ENCODE measurements around the gene SLC7A5.

Gene SLC7A5

DNA sequence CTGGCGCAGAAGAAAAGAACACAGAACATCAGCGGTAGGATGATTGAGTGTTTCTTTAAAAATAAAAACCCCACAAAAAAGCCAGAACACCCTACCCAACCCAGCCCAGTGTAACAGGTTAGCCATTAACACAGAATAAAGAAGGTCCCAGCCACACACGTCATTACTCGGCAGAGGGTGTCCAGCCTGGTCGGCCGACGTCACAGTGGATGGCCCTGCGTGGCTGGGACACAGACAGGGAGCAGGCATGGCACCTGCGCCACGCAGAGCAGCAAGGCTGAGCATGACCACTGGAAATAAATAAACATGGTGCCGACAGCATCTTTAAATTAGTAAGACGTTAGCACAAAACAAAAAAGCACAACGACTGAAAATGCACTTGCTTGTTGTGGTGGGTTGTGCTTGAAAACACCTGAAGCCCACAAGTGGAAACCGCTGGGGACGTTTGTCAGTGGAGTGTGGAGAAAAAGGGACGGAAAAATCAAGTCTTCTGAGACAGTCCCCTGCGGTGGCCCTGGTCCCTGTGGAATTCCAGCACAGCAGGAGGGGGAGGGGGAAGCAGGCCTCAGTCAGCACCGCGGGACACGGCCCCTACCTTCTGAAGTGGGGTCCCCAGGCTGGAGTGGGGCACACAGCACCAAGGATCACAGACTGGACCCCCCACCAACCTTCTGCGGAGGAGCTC lies 39.2 kb downstream of the SLC7A5 start:
- H3K4me2 ChIP-seq (ENCODE audit: low read depth, low read length, poor library complexity, severe bottlenecking) = no peak overlapping the region
- TF ChIP-seq, protein P1, sequence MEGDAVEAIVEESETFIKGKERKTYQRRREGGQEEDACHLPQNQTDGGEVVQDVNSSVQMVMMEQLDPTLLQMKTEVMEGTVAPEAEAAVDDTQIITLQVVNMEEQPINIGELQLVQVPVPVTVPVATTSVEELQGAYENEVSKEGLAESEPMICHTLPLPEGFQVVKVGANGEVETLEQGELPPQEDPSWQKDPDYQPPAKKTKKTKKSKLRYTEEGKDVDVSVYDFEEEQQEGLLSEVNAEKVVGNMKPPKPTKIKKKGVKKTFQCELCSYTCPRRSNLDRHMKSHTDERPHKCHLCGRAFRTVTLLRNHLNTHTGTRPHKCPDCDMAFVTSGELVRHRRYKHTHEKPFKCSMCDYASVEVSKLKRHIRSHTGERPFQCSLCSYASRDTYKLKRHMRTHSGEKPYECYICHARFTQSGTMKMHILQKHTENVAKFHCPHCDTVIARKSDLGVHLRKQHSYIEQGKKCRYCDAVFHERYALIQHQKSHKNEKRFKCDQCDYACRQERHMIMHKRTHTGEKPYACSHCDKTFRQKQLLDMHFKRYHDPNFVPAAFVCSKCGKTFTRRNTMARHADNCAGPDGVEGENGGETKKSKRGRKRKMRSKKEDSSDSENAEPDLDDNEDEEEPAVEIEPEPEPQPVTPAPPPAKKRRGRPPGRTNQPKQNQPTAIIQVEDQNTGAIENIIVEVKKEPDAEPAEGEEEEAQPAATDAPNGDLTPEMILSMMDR (conservative IDR thresholded peaks at IDR 0.05; ENCODE audit: low read length) = no peak
- no peak for TF ChIP-seq EZH2phosphoT487 (IDR thresholded peaks at IDR 0.05; ENCODE audit: borderline replicate concordance)
- no peak overlapping the region for H2AFZ ChIP-seq (ENCODE audit: low read length)
- no peaks in the 10 kb centered on the region for H3K27me3 ChIP-seq (ENCODE audit: insufficient read depth, low read length, poor library complexity, severe bottlenecking)
- no peaks in the 10 kb centered on the region for H3F3A ChIP-seq (ENCODE audit: low read depth)
- H3K9ac ChIP-seq (ENCODE audit: low read depth, low read length, poor library complexity, severe bottlenecking) = no peak overlapping the region
- peaks cover 7% of the 10 kb centered on the region; the same call in 1 of the 2 replicates for H3K36me3 ChIP-seq (ENCODE audit: insufficient read depth, low read length)
- no peak overlapping the region for H3K4me3 ChIP-seq (ENCODE audit: low read length, poor library complexity, severe bottlenecking)
- no peaks in the 10 kb centered on the region for H3K79me2 ChIP-seq (ENCODE audit: insufficient read depth, low read length)
- no peaks in the 10 kb centered on the region for H3K9me3 ChIP-seq (ENCODE audit: insufficient read depth, low read depth, low read length)
- H4K20me1 ChIP-seq (ENCODE audit: insufficient read depth, low read length, poor library complexity, severe bottlenecking) = no peaks in the 10 kb centered on the region
- no peaks in the 10 kb centered on the region for H3K9me2 ChIP-seq (replicated peaks; ENCODE audit: low read depth, low read length)
- H3K4me1 ChIP-seq (ENCODE audit: insufficient read depth, low read length, poor library complexity, severe bottlenecking) = no peaks in the 10 kb centered on the region

DNA sequence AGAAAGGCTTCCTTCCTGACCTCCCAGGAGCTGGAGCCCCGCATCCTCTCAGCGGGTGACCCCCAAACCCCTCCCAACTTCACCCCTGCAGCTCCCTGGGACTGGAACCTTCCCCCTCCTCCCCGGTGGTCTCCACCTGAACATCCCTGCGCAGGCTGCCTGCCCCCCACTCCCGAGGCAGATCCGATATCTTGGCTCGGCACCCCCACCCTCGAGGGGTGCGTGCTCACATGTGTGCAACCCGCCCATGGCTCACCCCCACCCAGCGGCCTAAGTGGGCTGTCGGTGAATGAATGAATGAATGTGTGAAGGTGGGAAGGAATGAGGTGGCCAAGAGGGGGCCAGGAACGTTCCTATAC lies 39.7 kb downstream of the SLC7A5 start:
- Histone ChIP-seq H3K9me2 (replicated peaks; ENCODE audit: low read depth, low read length) (no peaks in the 10 kb centered on the region), H3K4me2 (ENCODE audit: low read depth, low read length, poor library complexity, severe bottlenecking) (no peak overlapping the region), H3K9me3 (ENCODE audit: insufficient read depth, low read depth, low read length) (no peaks in the 10 kb centered on the region), H3K4me1 (ENCODE audit: insufficient read depth, low read length, poor library complexity, severe bottlenecking) (no peaks in the 10 kb centered on the region), H3K79me2 (ENCODE audit: insufficient read depth, low read length) (no peaks in the 10 kb centered on the region), H3K9ac (ENCODE audit: low read depth, low read length, poor library complexity, severe bottlenecking) (no peak overlapping the region), H3K36me3 (ENCODE audit: insufficient read depth, low read length) (peaks cover 4% of the 10 kb centered on the region; the same call in 1 of the 2 replicates), H2AFZ (ENCODE audit: low read length) (no peak overlapping the region), H3F3A (ENCODE audit: low read depth) (no peaks in the 10 kb centered on the region), H3K27me3 (ENCODE audit: insufficient read depth, low read length, poor library complexity, severe bottlenecking) (no peaks in the 10 kb centered on the region), H3K4me3 (ENCODE audit: low read length, poor library complexity, severe bottlenecking) (no peak overlapping the region), H4K20me1 (ENCODE audit: insufficient read depth, low read length, poor library complexity, severe bottlenecking) (no peaks in the 10 kb centered on the region)
- TF ChIP-seq EZH2phosphoT487 (IDR thresholded peaks at IDR 0.05; ENCODE audit: borderline replicate concordance) = no peak
- TF ChIP-seq, protein P1 (conservative IDR thresholded peaks at IDR 0.05; ENCODE audit: low read length) = no peak

DNA sequence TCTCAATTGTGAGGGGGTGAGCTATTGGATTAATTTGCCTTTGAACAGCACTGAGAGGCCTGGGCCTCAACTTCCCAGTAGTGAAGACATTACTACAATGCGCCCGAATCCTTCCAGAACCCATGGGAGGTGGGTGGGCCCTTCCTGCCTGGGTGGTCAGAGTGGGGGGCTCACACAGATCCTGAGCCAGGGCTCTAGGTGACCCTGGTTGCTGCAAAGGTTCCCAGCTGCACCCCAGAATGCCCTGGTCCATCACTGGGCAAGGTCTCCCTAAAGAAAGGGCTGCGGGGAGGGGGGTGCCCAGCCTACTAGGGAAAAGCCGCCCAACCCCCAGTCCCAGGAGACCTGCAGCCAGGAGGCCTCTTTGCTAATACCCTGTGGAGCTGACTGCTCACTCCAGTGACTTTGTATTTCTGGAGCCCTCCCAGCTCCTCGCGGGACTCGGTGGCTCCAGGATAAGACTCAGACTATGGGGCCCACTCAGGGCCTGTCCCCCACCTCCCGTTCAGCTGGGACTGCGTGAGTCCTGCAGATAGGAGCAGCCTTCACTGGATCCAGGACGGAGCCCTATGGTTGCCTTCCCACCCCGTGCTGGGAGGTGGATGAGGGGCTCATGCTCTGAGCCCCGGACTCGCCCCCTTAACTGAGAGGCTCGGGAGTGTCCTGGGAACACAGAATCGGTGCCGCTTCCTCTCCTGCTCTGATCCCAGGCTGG lies 40.2 kb downstream of the SLC7A5 start:
- no peaks in the 10 kb centered on the region for H3K36me3 ChIP-seq (ENCODE audit: insufficient read depth, low read length)
- H3K4me3 ChIP-seq (ENCODE audit: low read length, poor library complexity, severe bottlenecking) = no peak overlapping the region
- H3K79me2 ChIP-seq (ENCODE audit: insufficient read depth, low read length) = no peaks in the 10 kb centered on the region
- H3K9me3 ChIP-seq (ENCODE audit: insufficient read depth, low read depth, low read length) = no peaks in the 10 kb centered on the region
- no peaks in the 10 kb centered on the region for H3K27me3 ChIP-seq (ENCODE audit: insufficient read depth, low read length, poor library complexity, severe bottlenecking)
- H3K9me2 ChIP-seq (replicated peaks; ENCODE audit: low read depth, low read length) = no peaks in the 10 kb centered on the region
- no peaks in the 10 kb centered on the region for H3F3A ChIP-seq (ENCODE audit: low read depth)
- H3K9ac ChIP-seq (ENCODE audit: low read depth, low read length, poor library complexity, severe bottlenecking) = no peak overlapping the region
- no peaks in the 10 kb centered on the region for H4K20me1 ChIP-seq (ENCODE audit: insufficient read depth, low read length, poor library complexity, severe bottlenecking)
- no peaks in the 10 kb centered on the region for H3K4me1 ChIP-seq (ENCODE audit: insufficient read depth, low read length, poor library complexity, severe bottlenecking)
- no peak overlapping the region for H3K4me2 ChIP-seq (ENCODE audit: low read depth, low read length, poor library complexity, severe bottlenecking)
- H2AFZ ChIP-seq (ENCODE audit: low read length) = no peak overlapping the region
- no peak for TF ChIP-seq EZH2phosphoT487 (IDR thresholded peaks at IDR 0.05; ENCODE audit: borderline replicate concordance)
- TF ChIP-seq, protein P1 (conservative IDR thresholded peaks at IDR 0.05; ENCODE audit: low read length) = no peak

Data from Loucy (cell line).